DMS153 (cell line): ENCODE results near the gene MTHFR.
A peak's percentile ranks its signal among the peaks of the same experiment; 100 is the strongest.

Experiments used
- DNase-seq: peaks from one replicate; lab custom pipeline; 2025; lab: John Stamatoyannopoulos, UW

The MTHFR gene

DNA sequence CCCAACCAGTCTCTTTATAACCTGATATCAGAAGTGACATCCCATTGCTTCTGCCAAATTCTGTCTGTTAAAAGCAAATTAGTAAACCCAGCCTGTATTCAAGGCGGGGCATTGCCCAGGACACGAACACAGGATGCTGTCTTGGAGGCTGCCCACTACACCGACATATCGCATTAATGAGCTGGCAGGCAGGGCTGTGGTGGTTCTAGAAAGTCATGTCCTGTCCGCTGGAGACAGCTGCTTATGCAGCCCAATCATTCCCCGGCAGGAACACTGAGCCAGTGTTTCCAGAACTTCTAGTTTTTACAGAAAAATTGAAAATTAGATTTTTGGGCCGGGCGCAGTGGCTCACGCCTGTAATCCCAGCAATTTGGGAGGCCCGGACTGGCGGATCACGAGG lies 24.5 kb downstream of the MTHFR start:
- no peak for DNase-seq

DNA sequence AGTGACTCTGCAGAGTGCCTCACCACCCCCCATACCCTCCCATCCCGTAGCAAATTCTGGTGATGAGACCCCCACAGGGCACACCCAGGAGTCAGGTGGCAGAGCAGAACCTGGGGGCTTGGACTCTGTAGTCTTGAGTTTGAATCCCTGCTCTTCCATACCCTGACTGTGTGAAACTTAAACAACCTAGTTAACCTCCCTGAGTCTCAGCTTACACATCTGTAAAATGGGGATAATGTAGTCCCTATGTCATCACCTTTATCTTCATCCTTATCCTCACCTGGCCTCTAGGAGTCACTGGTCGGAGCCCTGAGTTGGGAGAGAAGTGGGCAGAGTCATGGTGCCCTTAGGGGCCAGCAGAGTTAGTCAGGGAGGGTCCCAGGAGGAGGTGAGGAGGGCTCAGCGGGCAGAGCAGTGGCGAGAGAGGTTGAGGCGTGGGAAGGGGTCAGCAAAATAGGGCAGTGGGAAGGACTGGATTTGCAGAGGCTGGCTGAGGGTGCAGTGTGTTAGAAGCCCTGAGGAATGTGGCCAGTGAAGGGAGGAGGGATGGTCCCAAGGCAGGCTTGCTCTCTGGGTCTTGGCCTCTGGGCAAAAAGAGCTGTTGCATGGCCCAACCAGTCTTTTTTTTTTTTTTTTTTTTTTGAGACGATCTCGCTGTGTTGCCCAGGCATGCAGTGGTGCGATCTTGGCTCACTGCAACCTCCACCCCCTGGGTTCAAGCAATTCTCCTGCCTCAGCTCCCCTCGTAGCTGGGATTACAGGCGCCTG lies 25.2 kb downstream of the MTHFR start:
- DNase-seq = no peak

DNA sequence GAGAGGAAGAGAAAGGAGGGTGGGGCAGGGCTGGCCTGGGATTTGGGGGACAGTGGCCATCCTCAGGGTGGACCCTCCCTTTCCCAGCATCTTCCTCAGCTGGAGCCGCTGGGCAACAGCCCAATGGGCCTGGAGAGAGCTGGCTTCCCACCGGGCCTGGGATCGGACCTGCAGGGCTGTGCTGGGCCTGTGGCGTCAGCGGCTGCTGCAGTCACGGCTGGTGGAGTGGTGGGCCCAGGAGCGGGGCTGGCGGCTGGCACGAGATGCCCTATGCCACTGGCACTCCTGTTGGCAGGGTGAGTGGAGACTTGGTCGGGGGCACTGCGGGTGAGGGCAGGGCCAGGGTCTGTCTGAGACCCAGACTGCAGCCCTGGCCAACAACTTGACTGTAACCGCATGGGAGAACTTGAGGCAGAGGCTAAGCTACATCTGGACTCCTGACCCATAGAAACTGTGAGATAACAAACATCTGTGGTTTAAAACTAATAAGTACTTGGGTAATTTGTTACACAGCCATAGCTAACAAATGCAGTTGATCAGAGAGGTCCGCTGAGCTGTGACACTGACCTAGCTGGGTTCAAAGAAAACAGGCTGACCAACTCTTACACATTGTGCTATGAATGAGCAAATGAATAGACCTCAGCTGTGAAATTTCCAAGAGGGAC lies 25.9 kb downstream of the MTHFR start:
- DNase-seq = no peak

DNA sequence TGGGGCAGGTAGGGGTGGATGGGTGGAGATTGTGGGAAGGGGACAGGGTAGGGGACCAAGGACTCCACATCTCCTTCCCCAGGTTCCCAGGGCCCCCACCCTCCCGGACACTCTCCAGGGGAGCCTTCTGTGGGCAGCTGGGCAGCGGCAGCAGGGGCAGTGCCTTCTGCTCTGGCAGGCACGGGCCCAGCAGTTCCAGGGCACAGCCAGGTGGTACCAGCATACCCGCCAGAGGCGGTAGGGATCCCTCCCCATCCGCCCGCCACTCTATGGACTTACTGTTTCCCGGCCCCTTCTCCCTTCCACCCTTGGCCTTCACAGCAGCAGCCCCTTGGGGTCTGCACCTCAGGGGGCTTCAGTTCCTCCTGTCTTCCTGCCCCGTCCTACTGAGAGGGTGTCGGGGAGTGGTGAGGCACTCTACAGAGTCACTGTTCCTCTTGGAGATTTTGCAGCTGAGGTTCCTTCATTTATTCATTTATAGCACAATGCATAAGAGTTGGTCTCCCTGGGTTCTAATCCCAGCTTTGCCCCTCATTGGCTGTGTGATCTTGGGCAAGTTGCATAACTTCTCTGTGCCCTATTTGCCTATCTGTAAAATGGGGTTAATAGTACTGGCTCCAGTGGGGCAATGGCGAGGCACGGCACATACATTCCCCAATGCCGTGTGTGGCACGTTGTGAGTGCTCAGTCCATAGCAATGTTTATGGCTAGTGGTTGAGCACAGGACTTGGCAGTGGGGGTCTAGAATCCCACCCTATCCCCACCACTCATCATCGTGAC lies 26.7 kb downstream of the MTHFR start:
- no peak for DNase-seq

DNA sequence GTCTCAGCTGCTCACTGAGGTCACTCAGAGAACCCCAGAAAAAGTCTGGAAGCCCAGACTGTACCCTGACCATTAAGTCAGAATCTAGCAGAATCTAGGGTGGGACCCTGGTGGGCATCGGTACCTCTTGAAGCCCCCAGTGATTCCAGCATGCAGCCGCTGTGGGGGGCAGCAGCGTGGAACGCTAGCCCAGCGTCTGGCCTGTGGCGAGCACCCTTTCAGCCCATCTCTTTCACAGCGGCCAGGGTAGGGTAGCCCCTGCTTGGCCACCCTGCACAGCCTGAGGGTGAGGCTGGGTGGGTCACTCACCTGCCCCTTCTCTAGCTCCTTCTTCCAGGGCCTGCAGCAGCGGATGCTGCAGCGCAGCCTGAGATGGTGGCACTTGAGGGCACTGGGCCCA lies 27.4 kb downstream of the MTHFR start:
- no peak for DNase-seq

DNA sequence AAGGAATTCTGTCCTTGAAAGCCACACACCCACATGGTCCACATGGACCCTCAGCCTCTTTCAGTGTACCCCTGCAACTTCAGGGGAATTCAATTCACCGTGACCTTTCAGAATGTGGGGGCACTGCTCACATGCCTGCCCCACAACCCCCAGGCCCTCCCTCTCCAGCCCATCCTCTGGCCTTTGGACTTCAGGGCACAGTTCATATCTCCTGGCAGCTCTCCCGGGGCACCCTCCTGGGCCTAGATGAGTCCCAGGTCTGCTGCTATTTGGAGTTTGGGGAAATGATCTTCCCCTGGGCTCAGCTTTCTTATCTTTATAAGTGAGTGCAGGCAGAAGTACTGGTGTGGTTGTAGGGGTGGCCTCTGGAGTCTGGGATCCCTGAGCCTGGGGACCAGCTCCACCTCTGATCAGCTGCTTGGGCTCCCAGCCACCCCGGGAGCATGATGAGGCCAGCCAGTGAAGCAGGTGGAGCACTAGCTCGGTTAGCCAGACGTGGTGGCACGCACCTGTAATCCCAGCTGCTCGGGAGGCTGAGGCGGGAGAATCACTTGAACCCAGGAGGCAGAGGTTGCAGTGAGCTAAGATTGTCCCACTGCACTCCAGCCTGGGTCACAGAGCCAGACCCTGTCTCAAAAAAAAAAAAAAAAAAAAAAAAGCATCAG lies 28.0 kb downstream of the MTHFR start:
- DNase-seq = no peak

DNA sequence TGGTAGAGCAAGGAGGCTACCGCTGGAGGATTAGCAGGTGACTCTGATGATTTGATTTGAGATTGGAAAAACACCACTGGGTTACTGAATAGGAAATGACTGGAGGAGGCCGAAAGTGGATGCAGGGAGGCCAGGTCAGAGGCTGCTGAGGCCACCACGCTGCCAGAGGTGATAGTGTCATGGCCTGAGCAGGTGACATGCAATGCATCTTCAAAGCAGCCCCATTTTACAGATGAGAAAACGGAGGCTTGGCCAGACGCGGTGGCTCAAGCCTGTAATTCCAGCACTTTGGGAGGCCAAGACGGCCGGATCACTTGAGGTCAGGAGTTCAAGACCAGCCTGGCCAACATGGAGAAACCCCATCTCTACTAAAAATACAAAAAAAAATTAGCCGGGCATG lies 31.0 kb downstream of the MTHFR start:
- DNase-seq = no peak

DNA sequence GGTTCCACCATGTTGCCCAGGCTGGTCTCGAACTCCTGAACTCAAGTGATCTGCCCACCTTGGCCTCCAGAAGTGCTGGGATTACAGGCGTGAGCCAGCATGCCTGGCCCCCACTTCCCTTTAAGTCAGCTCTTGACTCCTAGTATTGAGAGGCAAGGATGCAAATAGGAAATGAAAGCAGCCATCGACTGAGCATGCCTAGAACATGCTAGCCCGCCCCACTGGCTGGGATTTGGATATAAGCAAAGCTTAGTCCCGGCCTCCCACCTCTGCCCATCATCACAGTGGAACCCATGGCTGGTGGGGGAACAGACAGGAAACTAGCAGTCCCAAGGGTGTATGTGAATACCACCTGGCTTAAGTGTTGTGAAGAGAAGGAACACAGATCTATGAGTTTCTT lies 33.3 kb downstream of the MTHFR start:
- DNase-seq = peak; percentile 14

DNA sequence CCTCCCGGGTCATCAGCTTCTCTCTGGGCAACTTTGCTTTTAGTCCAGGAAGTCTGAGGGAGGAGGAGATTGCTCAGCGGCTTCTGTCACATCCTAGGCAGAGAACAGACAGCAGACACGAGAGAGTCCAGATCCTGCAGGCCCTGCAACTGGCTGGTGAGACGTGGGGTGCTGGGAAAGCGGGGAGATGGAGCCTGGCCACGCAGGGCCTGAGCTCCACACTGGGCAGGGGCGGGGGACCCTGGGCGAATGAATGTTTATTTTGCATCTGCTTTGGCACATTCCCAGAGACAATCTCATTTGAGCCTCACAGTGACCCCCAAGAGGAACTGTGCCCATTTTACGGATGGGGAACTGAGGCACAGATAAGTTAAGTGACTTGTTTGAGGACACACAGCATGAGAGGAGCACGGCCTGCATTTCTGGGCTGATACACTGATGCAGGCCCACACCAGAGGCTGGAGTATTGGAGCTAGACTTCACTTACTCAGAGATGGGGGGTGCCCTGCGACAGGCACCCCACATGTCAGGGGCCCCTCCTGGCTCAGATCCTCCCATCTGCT lies 34.2 kb downstream of the MTHFR start:
- DNase-seq = no peak

DNA sequence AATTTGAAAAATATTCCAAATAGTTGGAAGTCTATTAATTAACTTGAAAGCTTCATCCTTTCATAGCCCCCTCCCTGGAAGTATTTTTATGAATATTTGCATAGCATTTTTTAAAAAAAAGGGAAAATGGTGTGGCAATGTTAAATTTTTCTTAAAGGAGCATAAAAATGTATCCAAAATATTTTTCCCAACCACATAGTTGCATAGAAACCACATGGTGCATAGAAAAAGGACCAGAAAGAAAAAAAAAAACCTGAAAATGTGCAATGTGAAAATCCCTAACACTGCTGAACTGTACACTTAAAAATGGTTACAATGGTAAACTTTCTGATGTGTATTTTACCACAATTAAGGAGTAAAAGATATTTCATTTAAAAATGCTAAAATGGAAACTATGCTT lies 35.8 kb downstream of the MTHFR start:
- DNase-seq = no peak

DNA sequence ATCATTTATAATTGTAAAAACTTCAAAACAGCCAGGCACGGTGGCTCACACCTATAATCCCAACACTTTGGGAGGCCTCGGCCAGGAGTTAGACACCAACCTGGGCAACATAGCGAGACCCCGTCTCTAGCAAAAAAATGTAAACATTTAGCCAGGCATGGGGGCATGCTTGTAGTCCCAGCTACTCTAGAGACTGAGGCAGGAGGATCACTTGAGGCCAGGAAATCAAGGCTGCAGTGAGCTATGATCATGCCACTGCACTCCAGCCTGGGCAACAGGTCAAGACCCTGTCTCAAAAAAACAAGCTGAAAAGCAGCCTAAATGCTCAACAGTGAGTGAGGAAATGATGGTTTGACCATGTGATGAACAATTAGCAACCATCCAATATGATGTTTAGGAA lies 36.5 kb downstream of the MTHFR start:
- no peak for DNase-seq

DNA sequence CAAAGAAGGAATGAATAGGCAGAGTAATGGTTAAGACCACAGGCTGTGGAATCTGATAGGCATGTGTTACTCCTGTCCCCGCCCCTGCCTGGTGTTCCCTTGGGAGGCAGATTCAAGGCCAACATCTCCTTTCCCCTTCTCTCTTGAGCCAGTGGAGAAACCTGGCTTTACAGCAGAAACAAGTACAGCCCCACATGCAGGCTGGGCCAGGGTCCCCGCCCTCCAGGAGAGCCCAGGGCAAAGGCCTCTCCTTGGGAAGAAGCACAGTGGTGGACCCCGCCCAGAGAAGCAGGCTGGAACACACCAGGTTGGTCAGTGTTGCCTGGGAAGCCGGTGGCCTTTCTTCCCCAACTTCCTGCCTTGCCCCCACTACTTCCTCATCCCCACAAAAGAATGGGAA lies 36.9 kb downstream of the MTHFR start:
- DNase-seq = no peak

DNA sequence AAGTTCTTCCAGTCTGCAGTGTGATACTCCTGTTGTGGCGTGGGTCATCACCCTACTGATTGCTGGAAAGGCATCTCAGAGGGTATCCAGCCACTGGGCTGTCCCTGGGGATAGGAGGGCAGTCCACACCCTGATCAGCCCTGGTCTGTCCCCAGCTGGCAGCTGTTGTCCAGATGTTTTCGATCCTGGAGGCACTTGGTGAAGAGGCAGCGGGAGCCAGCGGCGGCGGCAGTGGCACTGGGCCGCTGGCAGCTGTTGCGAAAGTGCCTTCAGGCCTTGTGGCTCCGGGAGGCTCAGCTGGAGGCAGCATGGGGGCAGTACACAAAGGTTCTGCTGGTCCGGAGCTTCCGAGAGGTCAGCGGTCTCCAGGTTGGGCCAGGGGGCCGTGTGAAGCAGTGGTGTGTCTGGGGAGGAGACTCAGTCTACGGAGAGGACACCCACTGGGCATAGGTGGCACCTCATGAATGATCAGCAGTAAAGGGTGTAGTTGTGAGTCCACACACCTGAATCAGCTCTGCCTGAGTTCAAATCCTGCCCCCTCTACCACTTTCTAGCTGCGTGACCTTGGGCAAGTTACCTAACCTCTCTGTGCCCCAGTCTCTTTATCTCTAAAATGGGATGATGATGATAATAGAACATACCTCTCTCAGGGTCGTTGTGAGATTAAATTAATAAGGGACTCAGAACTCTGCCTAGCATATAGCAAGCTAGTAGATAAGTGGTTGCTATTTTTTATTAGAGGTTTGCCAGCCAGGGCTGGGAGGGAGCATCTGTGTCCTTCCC lies 37.7 kb downstream of the MTHFR start:
- no peak for DNase-seq

DNA sequence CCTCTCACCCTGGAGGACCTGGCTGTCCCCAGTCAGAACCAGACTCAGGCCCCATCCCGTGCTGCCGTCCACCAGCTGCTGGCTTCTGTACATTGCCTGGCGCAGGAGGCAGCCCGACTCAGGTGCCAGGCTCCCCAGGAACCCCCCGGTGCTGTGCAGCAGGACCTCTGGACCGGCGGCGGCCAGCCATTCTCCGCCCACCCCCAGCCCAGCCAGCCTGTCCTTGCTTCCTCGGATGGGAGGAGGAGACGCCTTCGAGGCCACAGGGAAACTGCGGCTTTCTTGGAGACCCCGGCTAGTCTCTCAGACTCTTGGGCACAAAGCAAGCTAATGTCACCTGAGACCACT lies 39.4 kb downstream of the MTHFR start:
- no peak for DNase-seq

DNA sequence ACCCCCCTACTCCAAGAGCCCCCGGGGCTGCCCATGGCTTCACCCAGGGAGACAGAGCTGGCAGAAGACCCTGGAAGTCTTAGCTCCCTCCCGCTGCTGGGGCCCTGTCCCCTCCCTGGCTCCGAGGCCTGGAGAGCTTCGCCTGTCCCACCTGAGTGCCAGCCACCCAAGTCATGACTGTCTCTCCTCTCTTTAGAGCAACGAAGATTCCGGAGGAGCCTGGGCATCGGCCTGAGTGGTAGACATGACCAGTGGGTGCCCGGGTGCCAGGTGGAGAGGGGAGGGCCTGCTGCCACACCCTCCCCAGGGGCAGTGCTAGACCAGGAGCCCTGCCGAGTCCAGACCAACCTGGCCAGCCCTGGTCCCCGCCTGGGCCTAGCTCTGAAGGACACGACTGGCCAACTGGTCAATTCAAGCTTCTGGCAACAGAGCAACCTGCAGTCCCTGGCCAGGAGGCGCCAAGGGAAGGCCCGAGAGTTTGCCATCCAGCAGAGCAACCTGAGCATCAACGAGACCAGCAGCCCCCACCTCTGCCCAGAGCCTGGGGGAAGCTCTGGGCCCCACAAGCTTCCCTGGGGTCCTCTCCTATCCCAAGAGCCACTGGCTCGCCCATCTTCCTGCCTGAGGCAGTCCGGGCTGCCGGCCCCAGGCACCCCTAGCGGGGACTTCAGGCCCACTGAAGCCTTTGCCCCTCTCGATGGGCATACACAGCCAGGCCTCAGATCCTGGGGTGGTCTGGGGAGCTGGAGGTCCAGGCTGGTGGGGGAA lies 39.9 kb downstream of the MTHFR start:
- no peak for DNase-seq

DNA sequence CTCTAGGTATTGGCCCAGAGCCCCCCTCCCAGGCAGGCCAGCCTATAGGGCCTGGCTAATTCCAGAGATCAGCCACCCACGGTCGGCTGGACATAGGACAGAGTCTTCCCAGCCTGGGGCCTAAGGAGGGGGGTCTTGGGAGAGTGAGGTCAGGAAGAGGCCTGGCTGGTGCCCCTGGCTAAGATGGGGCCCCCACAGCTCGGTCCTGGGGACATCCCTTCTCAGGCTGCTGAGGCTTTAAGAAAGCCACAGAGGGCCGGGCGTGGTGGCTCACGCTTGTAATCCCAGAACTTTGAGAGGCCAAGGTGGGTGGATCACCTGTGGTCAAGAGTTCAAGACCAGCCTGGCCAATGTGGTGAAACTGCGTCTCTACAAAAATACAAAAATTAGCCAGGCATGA lies 41.2 kb downstream of the MTHFR start:
- DNase-seq = no peak

DNA sequence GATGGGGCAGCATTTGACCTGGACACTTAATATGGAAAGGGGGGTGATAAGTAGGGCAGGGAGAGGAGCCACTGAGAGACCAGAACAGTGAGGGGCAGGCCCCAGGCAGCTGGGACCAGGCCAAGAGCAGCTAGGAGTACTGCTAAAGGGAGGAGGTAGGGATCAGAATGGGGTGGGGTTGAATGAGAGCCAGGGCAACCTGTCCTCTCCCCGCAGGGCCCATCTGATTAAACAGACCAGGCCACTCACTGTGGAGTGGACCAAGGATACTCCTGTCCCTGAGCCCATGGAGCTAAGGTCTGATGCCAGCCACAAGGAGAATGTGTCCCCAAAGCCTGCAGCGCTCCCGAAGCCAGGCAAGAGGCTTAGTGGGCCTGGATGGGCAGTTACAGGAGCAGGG lies 41.6 kb downstream of the MTHFR start:
- no peak for DNase-seq

DNA sequence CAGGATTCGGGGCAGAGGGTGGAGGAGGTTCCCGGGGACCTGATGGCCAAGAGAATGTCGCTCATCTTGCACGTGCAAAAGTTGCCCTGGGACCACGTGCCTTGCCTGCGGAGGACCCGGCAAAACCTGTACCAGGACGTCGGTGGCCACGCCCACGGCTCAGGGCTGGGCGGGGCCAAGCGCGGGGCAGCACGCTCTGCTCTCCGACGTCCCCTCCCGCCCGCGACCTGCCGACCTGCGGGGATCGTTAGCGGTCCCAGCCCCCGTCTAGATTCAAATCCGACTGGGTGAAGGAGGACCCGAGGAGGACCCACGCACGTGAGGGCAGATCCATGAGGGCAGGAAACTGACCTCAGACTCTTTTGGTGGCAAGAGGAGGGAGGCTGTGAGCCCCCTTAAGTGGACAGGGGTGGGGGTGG lies 43.8 kb downstream of the MTHFR start, which contains the start of gene C1orf167:
Gene C1orf167, plus strand, starts transcription at position 206 of the 419 bp plus-strand sequence. CDS start 2,208 bp downstream, outside the sequence.
- no peak for DNase-seq

DNA sequence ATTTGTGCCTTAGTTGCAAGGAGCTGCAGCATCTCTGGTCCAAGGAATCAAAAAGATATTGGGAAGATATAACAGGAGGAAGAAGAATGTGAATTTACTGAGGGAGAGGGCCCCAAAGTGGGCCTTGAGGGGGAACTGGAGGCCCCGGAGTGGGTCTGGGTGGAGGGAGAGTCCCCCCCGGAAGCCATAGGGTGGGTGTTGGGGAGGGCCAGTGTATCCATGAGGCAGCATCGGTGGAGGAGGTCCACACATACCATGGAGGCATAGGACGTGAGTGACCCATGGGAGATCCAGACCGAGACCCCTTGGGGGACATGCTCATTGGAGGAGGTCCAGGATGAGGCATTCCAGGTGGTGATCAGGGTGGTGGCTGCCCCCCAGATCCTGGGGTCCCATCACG lies 44.5 kb downstream of the MTHFR start:
- no peak for DNase-seq

DNA sequence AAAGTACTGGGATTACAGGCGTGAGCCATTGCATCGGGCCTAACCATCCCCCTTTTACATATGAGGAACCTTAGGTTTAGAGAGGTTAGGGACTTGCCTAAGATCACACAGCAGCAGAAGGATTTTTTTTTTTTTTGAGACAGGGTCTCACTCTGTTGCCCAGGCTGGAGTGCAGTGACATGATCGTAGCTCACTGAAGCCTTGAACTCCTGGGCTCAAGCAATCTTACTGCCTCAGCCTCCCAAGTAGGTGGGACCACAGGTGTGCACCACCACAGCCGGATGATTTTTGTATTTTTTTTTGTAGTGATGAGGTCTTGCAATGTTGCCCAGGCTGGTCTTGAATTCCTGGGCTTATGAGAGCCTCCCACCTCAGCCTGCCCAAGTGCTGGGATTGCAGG lies 46.0 kb downstream of the MTHFR start:
- DNase-seq = no peak

DNA sequence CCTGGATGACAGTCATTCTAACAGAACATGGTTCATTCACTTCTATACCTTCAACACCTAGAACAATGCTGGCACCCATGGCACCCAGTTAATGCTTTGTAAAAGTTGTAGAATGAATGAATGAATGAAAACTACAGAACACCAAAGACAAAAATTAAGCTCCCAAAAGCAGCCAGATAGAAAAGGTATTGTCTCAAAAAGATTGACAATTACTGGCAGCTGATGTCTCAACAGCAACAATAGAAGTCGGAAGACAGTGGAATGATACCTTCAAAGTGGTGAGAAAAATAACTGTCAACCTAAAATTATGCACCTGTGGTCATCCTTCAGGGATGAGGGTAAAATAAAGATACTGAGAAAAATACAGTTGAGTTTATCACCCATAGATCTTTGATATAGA lies 48.7 kb downstream of the MTHFR start:
- DNase-seq = no peak
